ENCODE results near the gene PRRT3. TPM values are rescaled to one million over a fixed set of nuclear protein-coding genes. Genes with fewer than 3 reads are reported as not detected.

The PRRT3 gene
- total and polyA plus RNA-seq, 11 donors: 0.39 to 2.3 (median 0.70) TPM

GRCh38 chr3:9976721-9977709 is 24.8 kb upstream of the PRRT3 start:
- Histone ChIP-seq H3K4me3 (peak overlapping the region in 11 of 12 donors; percentile 3 to 45 (median 28)), H3K36me3 (peaks cover 0 to 87% (median 64%) of the 10 kb centered on the region in 9 donors), H3K9me3 (no peaks in the 10 kb centered on the region), H3K4me1 (peaks cover 0 to 34% (median 17%) of the 10 kb centered on the region in 12 donors), H3K27me3 (no peaks in the 10 kb centered on the region), H3K27ac (peak overlapping the region; percentile 59 to 87 (median 80))
- TF ChIP-seq CTCF (IDR thresholded peaks at IDR 0.05) (no peak), POLR2A (IDR thresholded peaks at IDR 0.05) (no peak)
- DNase-seq (peak; percentile 64 to 88 (median 68)), ATAC-seq (peak; percentile 97 to 99 (median 98))
- WGBS, 4 donors: 25 to 41% (median 30%) methylated on average over 7 of the region's 7 CpGs
- intact Hi-C loops (cut with DNase I): loop anchor here in 2 of 10 donors (1.0 to 2.0 kb wide), 2 partner anchors 34 to 38 kb away; no protein-coding TSS in a partner anchor

- intact Hi-C loops (cut with DNase I): loop anchor here in 1 of 10 donors (5.0 kb wide), 1 partner anchor 498 kb away; no protein-coding TSS in a partner anchor
- WGBS, 4 donors: 93 to 100% (median 95%) methylated on average over 3 of the region's 3 CpGs
- no peak for ATAC-seq
- Histone ChIP-seq H3K36me3 (peaks cover 0 to 100% (median 92%) of the 10 kb centered on the region in 9 donors), H3K9me3 (no peaks in the 10 kb centered on the region), H3K27me3 (no peaks in the 10 kb centered on the region), H3K27ac (no peak overlapping the region), H3K4me3 (no peak overlapping the region), H3K4me1 (no peaks in the 10 kb centered on the region)
- TF ChIP-seq POLR2A (IDR thresholded peaks at IDR 0.05) (no peak), CTCF (IDR thresholded peaks at IDR 0.05) (no peak)
- DNase-seq: no peak
Observed at GRCh38 chr3:9970020-9970652, 17.9 kb upstream of the PRRT3 start.

GRCh38 chr3:9969632-9970019 is 17.4 kb upstream of the PRRT3 start:
- ATAC-seq: no peak
- 91 to 99% (median 95%) methylated on average over 4 of the region's 4 CpGs for WGBS, 4 donors
- Histone ChIP-seq H3K9me3 (no peaks in the 10 kb centered on the region), H3K4me3 (no peak overlapping the region), H3K27ac (no peak overlapping the region), H3K4me1 (no peaks in the 10 kb centered on the region), H3K27me3 (no peaks in the 10 kb centered on the region), H3K36me3 (peaks cover 0 to 100% (median 91%) of the 10 kb centered on the region in 9 donors)
- TF ChIP-seq CTCF (IDR thresholded peaks at IDR 0.05): no peak
- TF ChIP-seq POLR2A (IDR thresholded peaks at IDR 0.05): no peak
- DNase-seq: no peak
- intact Hi-C loops (cut with DNase I): loop anchor here in 1 of 10 donors (5.0 kb wide), 1 partner anchor 497 kb away; no protein-coding TSS in a partner anchor

GRCh38 chr3:9966841-9967240 is 14.6 kb upstream of the PRRT3 start:
- H3K27me3 ChIP-seq: no peaks in the 10 kb centered on the region
- H3K27ac ChIP-seq: no peak overlapping the region
- no peak overlapping the region for H3K4me3 ChIP-seq
- H3K4me1 ChIP-seq: no peaks in the 10 kb centered on the region
- peaks cover 0 to 100% (median 88%) of the 10 kb centered on the region in 9 donors for H3K36me3 ChIP-seq
- no peaks in the 10 kb centered on the region for H3K9me3 ChIP-seq
- DNase-seq (no peak), ATAC-seq (no peak)
- 96 to 100% (median 98%) methylated on average over 2 of the region's 2 CpGs for WGBS, 4 donors
- TF ChIP-seq POLR2A (IDR thresholded peaks at IDR 0.05): no peak
- no peak for TF ChIP-seq CTCF (IDR thresholded peaks at IDR 0.05)
- intact Hi-C loops (cut with DNase I): no loop called here
